Esophagus squamous epithelium (tissue), 4 donors: ENCODE measurements around the gene CPSF4.

Experiments used
- CTCF ChIP-seq, 6 experiments: fragments of 450-650 bp in 4 of 6; fragments of 200-600 bp in 2 of 6; sonication (generic) in 2 of 6; IDR thresholded peaks; one replicate each; pipeline ENCODE4 v1.5.1; 2016 to 2019; ENCODE audit warnings: antibody characterized with exemption in 6 of 6, mild to moderate bottlenecking in 4 of 6, moderate library complexity in 4 of 6
- POLR2A ChIP-seq, 4 donors: fragments of 450-650 bp; IDR thresholded peaks; one replicate each; pipeline ENCODE4 v1.6.1; 2017; ENCODE audit warnings: antibody characterized with exemption in 4 of 4, mild to moderate bottlenecking in 4 of 4, moderate library complexity in 3 of 4

GRCh38 chr7:99437946-99438572 lies 684 bp upstream of the CPSF4 start:
- TF ChIP-seq CTCF (IDR thresholded peaks at IDR 0.05) (no peak), POLR2A (IDR thresholded peaks at IDR 0.05) (no peak)
